SKM-1 treated with dmso at 0.1 percent for 144 hours (cell line): ENCODE measurements around the gene NKAP.
"Not testable (repeated sequence)": the region's sequence is repeated elsewhere in the genome, so short reads cannot be mapped to it uniquely, and the experiment has no call there.

Source experiments
- DNase-seq: peaks from one replicate; lab custom pipeline; 2025; ENCODE audit not compliant: unreplicated experiment; lab: John Stamatoyannopoulos, UW

NKAP gene

DNA sequence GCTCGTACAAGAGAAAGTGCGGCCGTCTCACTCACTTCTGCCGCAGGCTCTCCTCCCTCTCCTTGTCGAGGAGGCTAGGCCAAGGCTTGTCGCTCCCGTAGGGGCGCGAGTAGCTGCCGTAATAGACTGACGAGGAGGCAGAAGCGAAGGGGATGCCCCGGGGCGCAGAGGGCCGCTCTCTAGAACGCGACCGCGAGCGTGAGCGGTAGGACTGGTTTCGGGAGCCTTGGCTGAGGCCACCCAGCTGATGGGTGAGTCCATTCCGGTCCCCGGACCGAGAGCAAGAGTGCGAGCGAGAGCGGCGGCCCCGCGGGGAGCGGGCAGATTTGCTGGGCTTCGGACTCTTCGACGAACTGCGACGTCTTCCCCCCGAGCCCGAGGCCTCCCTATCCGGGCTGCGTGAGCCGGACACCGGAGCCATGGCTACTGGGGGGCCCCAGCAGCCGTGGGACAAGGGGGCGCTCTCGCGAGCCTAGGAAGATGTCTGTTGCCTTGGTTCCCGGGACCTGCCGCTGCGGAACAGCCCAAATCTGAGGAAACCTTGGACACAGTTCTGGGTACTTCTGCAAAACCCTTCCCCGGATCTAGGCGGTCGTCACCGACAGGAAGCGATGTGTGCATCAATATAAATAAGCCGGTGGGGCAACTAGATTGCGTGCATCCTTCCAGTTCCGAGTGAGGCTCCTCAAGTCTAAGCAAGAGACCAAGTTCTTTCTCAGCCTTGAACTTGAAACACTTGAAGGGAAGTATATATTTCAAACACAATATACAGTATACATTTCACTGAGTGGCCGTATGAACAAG is at the start of gene NKAP:
Gene NKAP (minus strand): TSS at position 567 of the 804 bp plus-strand sequence. CDS start 146 bp downstream, at position 421.
- peak; percentile 83 for DNase-seq

DNA sequence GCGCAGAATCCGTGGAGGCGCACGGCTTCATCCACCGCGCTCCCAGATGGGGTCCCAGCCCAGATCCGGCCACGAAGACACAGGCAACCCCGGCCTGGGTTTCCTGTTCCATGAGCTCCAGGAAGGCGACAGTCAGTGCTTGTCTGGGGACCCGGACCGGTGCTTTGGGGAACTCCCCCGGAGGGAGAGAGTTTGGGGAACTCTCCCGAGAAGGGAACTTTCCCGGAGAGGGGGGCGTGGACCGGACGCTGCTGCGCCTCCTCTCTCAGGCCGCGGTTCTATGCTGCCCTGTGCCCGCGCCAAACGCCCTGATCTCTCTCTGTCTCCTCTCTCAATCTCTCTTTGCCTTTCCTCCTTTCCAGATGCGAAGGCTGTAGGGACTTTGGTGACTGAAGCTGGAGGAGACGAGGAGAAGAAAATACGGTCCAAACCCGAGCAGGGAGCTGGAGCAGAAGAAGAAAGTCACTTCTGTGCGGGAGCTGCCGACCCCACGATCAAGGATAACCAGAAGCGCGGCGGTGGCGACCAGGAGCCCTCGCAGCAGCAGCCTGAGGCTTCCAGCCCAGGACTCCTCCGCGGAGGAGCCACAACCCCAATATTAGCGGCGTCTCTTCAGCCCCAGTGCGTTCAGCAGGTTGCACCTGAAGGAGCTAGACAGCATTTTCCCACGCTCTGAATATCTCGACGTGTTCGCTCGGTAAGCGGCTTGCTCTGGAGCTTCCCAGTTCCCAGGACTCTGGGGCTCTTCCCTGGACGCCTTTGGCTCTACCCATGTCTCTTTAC is 47.6 kb upstream of the NKAP start:
- DNase-seq = no peak

- DNase-seq = no peak
These were observed 47.0 kb upstream of the NKAP start for GRCh38 chrX:119990556-119991004.

DNA sequence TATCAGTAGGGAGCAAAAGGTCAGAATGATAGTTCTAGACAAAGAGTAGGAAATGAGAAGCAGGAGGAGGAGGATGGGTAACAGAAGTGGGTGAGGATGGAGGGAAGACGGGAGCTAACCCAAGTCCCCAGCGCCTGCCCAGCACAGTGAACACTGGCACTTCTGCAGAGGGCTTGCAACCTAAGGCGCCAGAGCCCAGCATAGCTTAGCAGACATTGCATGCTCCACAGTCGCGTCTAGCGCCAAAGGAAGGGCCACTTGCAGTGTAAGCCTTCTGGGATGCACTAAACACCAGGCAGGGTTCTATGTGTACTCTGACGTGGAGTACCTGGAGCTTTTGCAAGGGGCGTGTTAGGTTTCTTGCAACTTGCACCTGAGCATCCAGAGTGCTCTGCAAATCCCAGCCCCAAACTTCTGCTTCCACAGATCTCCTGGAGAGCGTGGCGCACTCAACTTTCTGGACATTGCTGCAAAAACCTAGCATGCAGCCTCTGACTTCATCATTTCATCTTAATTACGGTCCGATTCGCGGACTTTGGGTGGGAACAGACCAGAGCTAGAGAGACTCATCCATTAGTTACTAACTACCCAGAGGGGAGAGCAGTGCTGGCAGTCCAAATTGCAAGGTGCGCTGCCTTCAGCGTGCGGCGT is 46.5 kb upstream of the NKAP start:
- no peak for DNase-seq

GRCh38 chrX:119986203-119986602 is 42.7 kb upstream of the NKAP start:
- DNase-seq = no peak

DNA sequence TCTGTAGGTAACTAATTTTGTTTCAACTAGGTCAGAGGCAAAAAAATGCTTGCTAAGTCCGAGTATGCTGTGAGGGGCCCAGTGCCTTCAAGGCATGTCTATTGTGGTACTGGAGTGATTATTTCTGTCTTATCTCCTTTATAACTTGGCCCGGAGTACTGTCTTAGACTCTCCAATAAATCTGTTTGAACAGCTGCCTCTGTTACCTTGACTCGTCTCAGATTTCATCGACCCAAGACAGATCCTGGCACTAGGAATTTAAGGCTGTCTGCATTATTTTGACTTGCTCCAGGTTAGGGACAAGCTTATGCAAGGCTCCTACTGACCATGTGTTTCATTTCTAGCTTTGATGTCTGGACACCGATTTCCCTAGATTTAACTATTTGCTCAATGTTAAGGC is 41.1 kb upstream of the NKAP start:
- DNase-seq = no peak

GRCh38 chrX:119983494-119983893 is 39.9 kb upstream of the NKAP start:
- no peak for DNase-seq

DNA sequence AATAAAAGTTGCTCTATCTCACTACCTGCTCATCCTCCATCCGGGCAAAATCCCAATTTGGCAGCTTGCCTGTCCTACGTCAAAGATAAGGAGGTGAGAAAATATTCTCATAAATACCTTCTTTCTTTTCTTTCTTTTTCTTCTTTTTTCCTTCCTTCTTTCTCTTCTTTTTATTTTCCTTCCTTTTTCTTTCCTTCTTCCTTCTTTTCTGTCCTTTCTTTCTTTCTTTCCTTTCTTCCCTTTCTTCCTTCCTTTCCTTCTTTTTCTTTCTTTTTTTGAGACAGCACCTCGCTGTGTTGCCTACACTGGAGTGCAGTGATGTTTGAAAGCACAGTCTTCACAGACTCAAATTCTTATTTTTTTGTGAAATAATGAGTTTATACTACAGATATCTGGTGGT is 38.6 kb upstream of the NKAP start:
- DNase-seq = no peak

DNA sequence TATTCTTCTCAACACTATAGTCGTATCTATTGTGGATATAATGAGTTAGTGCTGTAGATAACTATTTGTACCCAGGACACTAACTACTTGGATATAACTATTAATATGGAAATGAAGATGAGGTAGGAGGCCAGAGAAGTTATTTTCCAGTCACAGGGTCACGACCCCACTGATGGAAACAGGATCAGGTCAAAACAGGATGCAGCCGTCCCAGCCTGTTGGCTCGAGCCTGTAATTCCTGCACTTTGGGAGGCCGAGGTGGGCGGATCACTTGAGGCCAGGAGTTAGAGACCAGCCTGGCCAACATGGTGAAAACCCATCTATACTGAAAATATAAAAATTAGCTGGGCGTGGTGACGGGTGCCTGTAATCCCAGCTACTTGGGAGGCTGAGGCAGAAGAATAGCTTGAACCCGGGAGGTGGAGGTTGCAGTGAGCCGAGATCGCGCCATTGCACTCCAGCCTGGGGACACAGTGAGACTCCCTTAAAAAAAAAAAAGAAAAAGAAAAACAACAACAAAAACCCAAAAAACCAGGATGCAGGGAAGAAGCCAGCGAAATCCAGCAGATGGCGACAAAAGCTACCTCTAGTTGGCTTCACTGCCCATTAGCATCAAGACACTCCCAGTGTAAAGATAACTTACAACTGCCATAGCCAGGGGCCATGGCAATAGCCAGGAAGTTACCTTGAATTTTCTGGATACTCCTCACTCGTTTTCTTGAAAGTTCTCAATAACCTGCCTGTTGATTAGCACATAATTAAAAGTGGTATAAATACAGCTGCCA is 37.9 kb upstream of the NKAP start:
- peak; percentile 6 for DNase-seq

DNA sequence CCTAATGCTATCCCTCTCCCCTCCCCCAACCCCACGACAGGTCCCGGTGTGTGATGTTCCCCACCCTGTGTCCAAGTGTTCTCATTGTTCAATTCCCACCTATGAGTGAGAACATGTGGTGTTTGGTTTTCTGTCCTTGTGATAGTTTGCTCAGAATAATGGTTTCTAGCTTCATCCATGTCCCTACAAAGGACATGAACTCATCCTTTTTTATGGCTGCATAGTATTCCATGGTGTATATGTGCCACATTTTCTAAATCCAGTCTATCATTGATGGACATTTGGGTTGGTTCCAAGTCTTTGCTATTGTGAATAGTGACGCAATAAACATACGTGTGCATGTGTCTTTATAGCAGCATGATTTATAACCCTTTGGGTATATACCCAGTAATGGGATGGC is 33.6 kb upstream of the NKAP start:
- not testable (repeated sequence) for DNase-seq

DNA sequence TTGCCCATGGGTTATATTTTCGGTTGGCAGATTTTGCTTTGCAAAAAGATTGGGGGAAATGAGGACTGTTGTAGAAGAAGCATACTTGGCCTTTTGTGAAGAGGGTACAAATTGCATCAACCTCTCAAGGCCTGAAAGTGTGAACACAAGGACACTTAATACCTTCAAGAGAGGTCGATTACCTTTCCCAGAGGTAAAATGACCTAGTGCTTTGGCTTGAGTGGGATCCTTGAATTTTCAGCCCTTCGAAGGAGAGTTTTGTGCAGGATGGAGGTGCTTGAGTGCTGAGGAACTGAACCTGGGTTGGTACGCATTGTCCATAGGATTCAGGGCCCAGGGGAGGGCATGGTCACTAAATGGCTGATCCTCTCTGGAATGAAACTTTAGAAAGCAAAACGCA is 27.6 kb upstream of the NKAP start:
- DNase-seq = no peak

- no peak for DNase-seq
These were observed 27.0 kb upstream of the NKAP start for GRCh38 chrX:119970574-119970973.

DNA sequence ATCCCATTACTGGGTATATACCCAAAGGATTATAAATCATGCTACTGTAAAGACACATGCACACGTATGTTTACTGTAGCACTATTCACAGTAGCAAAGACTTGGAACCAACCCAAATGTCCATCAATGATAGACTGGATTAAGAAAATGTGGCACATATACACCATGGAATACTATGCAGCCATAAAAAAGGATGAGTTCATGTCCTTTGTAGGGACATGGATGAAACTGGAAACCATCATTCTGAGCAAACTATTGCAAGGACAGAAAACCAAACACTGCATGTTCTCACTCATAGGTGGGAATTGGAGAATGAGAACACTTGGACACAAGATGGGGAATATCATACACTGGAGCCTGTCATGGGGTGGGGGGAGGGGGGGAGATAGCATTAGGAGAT is 23.3 kb upstream of the NKAP start:
- DNase-seq = not testable (repeated sequence)

DNA sequence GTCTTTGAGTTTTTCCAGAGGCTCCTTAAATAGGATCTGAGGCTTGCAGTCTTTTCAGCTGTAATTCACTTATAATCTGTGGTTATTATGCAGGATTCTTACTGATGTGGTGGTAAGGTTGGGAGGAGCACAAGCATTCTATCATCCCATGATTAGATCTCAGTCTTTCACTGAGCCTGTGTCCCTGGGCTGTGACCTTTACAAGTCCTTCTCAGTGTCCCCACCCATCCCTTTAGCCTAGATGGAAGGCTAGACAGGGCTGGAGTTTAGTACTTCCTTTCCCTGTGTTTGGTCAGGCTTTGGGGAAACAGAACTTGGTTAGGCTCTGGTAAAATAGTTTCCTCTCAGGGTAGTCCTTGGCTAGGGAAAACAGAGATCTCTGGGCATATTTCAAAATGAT is 17.1 kb upstream of the NKAP start:
- no peak for DNase-seq

GRCh38 chrX:119955807-119956570 is 12.4 kb upstream of the NKAP start:
- not testable (repeated sequence) for DNase-seq

GRCh38 chrX:119954374-119954773 is 10.8 kb upstream of the NKAP start:
- no peak for DNase-seq

DNA sequence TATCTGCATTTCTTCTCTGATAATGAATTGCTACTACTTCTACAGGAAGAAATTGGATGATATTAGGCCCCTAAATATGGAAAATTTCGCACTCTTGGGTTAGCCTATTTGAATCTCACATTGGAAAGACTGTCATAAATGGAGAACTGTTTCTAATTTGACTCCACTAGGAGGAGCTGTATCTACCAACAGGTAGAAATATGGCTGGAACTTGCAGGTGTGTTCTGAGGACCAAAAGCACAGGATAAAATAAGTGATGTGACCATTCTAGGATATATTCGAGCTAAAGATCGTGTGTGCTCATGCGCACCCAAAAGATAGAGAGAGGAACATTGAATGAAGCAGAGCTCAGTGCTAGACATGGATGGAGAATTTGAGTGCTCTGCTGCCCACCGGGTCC is 4.8 kb upstream of the NKAP start:
- DNase-seq = no peak

- DNase-seq = no peak
These were observed 1.9 kb upstream of the NKAP start for GRCh38 chrX:119945481-119945880.

GRCh38 chrX:119942831-119943184 is 743 bp downstream of the NKAP start:
- no peak for DNase-seq

- no peak for DNase-seq
These were observed 1.3 kb downstream of the NKAP start for GRCh38 chrX:119942173-119942819.
